Vagina (tissue), 2 donors: ENCODE measurements around the gene NUP62. TPM values are rescaled to one million over a fixed set of nuclear protein-coding genes. Genes with fewer than 3 reads are reported as not detected.
"Not testable (repeated sequence)": the region's sequence is repeated elsewhere in the genome, so short reads cannot be mapped to it uniquely, and the experiment has no call there.

Source experiments
- DNase-seq, 2 donors: peaks; one replicate each; pipeline ENCODE4 v3.0.0-alpha.2; 2017; ENCODE audit errors: extremely low spot score in 2 of 2
- H3K27ac ChIP-seq: fragments of 200-600 bp; sonication (generic); one replicate; pipeline ENCODE4 v1.5.1; 2019
- H3K27me3 ChIP-seq: fragments of 200-600 bp; sonication (generic); one replicate; pipeline ENCODE4 v1.5.1; 2019
- H3K36me3 ChIP-seq, 2 donors: fragments of 200-600 bp; sonication (generic); one replicate each; pipeline ENCODE4 v1.5.1; 2017 to 2019
- H3K4me1 ChIP-seq: fragments of 200-600 bp; sonication (generic); one replicate; pipeline ENCODE4 v1.5.1; 2019
- H3K4me3 ChIP-seq, 2 donors: fragments of 200-600 bp; sonication (generic); 1 replicate in 1 of 2; 2 replicates in 1 of 2; pipeline ENCODE4 v1.5.1; 2016 to 2019
- H3K9me3 ChIP-seq: fragments of 200-600 bp; sonication (generic); one replicate; pipeline ENCODE4 v1.5.1; 2019
- POLR2A ChIP-seq, 2 donors: fragments of 450-650 bp; IDR thresholded peaks; one replicate each; pipeline ENCODE4 v1.6.1; 2017; ENCODE audit warnings: antibody characterized with exemption in 2 of 2, mild to moderate bottlenecking in 2 of 2, moderate library complexity in 2 of 2
- POLR2AphosphoS5 ChIP-seq, 2 donors: sonication (generic); formaldehyde crosslinking; IDR thresholded peaks; one replicate each; pipeline ENCODE4 v1.9.0; 2017; ENCODE audit warnings: antibody characterized with exemption in 2 of 2, mild to moderate bottlenecking in 2 of 2, low read depth in 1 of 2; ENCODE audit not compliant: insufficient read depth in 1 of 2
- intact Hi-C: fragments of 100-400 bp; cut with DNase I; formaldehyde crosslinking; loops from one replicate; pipeline ENCODE4 v1.15.1; 2023
- total RNA-seq: library from RNA; depleted of rRNA; stranded (reverse); fragments of >200 nt; gene quantifications from one replicate; pipeline ENCODE4 v1.2.3, GENCODE V29; 2016
- TF ChIP-seq, protein P1 (sequence below), 3 experiments: fragments of 450-650 bp in 2 of 3; fragments of 200-600 bp in 1 of 3; sonication (generic) in 1 of 3; IDR thresholded peaks; one replicate each; pipeline ENCODE4 v1.5.1; 2017 to 2019; ENCODE audit warnings: antibody characterized with exemption in 3 of 3, mild to moderate bottlenecking in 2 of 3, moderate library complexity in 2 of 3

NUP62 gene
- total RNA-seq, 1 donor from 2014 or later: 38.5 TPM

DNA sequence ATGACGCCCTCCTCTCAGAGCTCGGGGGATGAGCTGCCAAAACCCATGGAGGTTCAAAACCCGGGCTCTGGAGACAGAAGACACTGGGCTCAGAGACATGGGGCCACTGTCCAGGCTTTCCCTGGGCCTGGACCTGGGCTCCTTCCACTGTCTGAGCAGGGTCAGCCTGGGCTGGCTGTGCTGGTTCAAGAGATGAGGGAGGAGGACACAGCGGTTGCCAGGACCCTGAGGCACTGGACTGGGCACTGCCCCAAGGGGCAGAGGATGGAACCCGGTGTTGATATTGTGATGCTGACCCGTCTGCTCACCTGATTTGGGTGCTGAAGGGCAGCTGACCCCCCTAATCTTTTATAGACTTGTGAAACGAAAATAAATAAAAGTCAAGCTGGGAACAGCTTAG lies 45.7 kb upstream of the NUP62 start:
- Histone ChIP-seq H3K4me1 (no peaks in the 10 kb centered on the region), H3K4me3 (no peak overlapping the region), H3K27me3 (no peaks in the 10 kb centered on the region), H3K9me3 (no peaks in the 10 kb centered on the region), H3K36me3 (peaks cover 7 to 31% of the 10 kb centered on the region in 2 donors), H3K27ac (no peak overlapping the region)
- TF ChIP-seq POLR2A (IDR thresholded peaks at IDR 0.05) (no peak), POLR2AphosphoS5 (IDR thresholded peaks at IDR 0.05; ENCODE audit: insufficient read depth in 1 of 2, low read depth in 1 of 2) (no peak)
- TF ChIP-seq, protein P1, sequence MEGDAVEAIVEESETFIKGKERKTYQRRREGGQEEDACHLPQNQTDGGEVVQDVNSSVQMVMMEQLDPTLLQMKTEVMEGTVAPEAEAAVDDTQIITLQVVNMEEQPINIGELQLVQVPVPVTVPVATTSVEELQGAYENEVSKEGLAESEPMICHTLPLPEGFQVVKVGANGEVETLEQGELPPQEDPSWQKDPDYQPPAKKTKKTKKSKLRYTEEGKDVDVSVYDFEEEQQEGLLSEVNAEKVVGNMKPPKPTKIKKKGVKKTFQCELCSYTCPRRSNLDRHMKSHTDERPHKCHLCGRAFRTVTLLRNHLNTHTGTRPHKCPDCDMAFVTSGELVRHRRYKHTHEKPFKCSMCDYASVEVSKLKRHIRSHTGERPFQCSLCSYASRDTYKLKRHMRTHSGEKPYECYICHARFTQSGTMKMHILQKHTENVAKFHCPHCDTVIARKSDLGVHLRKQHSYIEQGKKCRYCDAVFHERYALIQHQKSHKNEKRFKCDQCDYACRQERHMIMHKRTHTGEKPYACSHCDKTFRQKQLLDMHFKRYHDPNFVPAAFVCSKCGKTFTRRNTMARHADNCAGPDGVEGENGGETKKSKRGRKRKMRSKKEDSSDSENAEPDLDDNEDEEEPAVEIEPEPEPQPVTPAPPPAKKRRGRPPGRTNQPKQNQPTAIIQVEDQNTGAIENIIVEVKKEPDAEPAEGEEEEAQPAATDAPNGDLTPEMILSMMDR (IDR thresholded peaks at IDR 0.05): no peak
- DNase-seq: no peak
- intact Hi-C loops: no loop called here

DNA sequence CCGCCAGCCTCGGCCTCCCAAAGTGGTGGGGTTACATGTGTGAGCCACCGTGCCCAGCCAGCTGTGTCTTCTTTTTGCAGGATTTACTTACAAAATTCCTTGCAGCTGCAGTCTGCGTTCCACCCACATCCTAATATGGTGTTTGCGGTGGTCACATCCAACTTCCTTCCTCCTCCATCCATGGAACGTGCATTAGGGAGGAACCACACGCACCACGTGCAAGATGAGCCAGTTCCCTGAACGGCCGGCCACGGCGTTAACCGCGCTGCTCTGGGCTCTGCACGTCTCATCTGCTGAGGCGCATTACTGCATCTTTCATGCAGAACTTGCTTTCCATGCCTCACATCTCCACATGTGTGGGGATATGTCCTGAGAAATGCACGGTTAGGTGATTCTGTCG lies 44.7 kb upstream of the NUP62 start:
- no peaks in the 10 kb centered on the region for H3K9me3 ChIP-seq

GRCh38 chr19:49972841-49973240 lies 43.5 kb upstream of the NUP62 start:
- no peaks in the 10 kb centered on the region for H3K9me3 ChIP-seq
- H3K27ac ChIP-seq: no peak overlapping the region
- H3K27me3 ChIP-seq: no peaks in the 10 kb centered on the region
- no peak overlapping the region for H3K4me3 ChIP-seq
- TF ChIP-seq POLR2AphosphoS5 (IDR thresholded peaks at IDR 0.05; ENCODE audit: insufficient read depth in 1 of 2, low read depth in 1 of 2) (no peak), POLR2A (IDR thresholded peaks at IDR 0.05) (no peak)
- TF ChIP-seq, protein P1 (IDR thresholded peaks at IDR 0.05): no peak
- intact Hi-C loops: no loop called here
- H3K36me3 ChIP-seq: peaks cover 7 to 19% of the 10 kb centered on the region in 2 donors
- H3K4me1 ChIP-seq: no peaks in the 10 kb centered on the region
- no peak for DNase-seq

More for the DNA sequence above, 44.7 kb upstream of the NUP62 start:
- TF ChIP-seq POLR2A (IDR thresholded peaks at IDR 0.05) (no peak), POLR2AphosphoS5 (IDR thresholded peaks at IDR 0.05; ENCODE audit: insufficient read depth in 1 of 2, low read depth in 1 of 2) (no peak)
- TF ChIP-seq, protein P1 (IDR thresholded peaks at IDR 0.05): no peak
- Histone ChIP-seq H3K27ac (no peak overlapping the region), H3K27me3 (no peaks in the 10 kb centered on the region), H3K4me1 (no peaks in the 10 kb centered on the region), H3K4me3 (no peak overlapping the region), H3K36me3 (peaks cover 7 to 29% of the 10 kb centered on the region in 2 donors)
- no peak for DNase-seq
- intact Hi-C loops: no loop called here

- no peaks in the 10 kb centered on the region for H3K27me3 ChIP-seq
- no peak for DNase-seq
- TF ChIP-seq, protein P1 (IDR thresholded peaks at IDR 0.05): no peak
- TF ChIP-seq POLR2AphosphoS5 (IDR thresholded peaks at IDR 0.05; ENCODE audit: insufficient read depth in 1 of 2, low read depth in 1 of 2) (no peak), POLR2A (IDR thresholded peaks at IDR 0.05) (no peak)
- no peaks in the 10 kb centered on the region for H3K9me3 ChIP-seq
- H3K4me1 ChIP-seq: no peaks in the 10 kb centered on the region
- H3K27ac ChIP-seq: no peak overlapping the region
- H3K4me3 ChIP-seq: no peak overlapping the region
- peaks cover 7 to 11% of the 10 kb centered on the region in 2 donors for H3K36me3 ChIP-seq
- intact Hi-C loops: no loop called here
Measured at GRCh38 chr19:49971991-49972411, 42.7 kb upstream of the NUP62 start.

GRCh38 chr19:49969355-49969754 lies 40.1 kb upstream of the NUP62 start:
- H3K4me3 ChIP-seq, DNase-seq, H3K27ac ChIP-seq, H3K27me3 ChIP-seq, H3K4me1 ChIP-seq, intact Hi-C loops, H3K9me3 ChIP-seq, H3K36me3 ChIP-seq: not testable (repeated sequence)
